HL-60 (cell line): Measurements from ENCODE around the gene TBC1D22A.

Experiments used
- DNase-seq, 2 experiments: peaks; one replicate each; pipeline ENCODE4 v3.0.0-alpha.2; 2010 to 2020; ENCODE audit warnings: low read depth in 1 of 2, low spot score in 1 of 2
- H3K27ac ChIP-seq: fragments of 250-450 bp; sonication (Bioruptor Pico); replicated peaks from 2 replicates; pipeline ENCODE4 v1.5.1; 2020; ENCODE audit warnings: mild to moderate bottlenecking, moderate library complexity
- H3K27me3 ChIP-seq: fragments of 250-450 bp; sonication (Bioruptor Pico); 2 replicates; pipeline ENCODE4 v1.5.1; 2021; ENCODE audit warnings: mild to moderate bottlenecking, moderate library complexity; ENCODE audit not compliant: insufficient read depth, poor library complexity, severe bottlenecking
- H3K4me3 ChIP-seq: replicated peaks from 2 replicates; pipeline ENCODE4 v1.5.1; 2011; ENCODE audit warnings: mild to moderate bottlenecking, control low read depth, low read length; ENCODE audit not compliant: insufficient read depth
- CTCF ChIP-seq: IDR thresholded peaks from one replicate; pipeline ENCODE4 v1.5.1; 2011; ENCODE audit warnings: low read length, control low read depth, inconsistent platforms; ENCODE audit not compliant: insufficient read depth
- GABPA ChIP-seq: IDR thresholded peaks from 2 replicates; pipeline ENCODE4 v1.6.1; 2012; ENCODE audit warnings: low read depth
- POLR2AphosphoS5 ChIP-seq: IDR thresholded peaks from 2 replicates; pipeline ENCODE4 v1.6.1; 2012; ENCODE audit warnings: low read depth
- REST ChIP-seq: IDR thresholded peaks from 2 replicates; pipeline ENCODE4 v1.6.1; 2012; ENCODE audit warnings: low read depth; ENCODE audit not compliant: insufficient replicate concordance
- SPI1 ChIP-seq: IDR thresholded peaks from 2 replicates; pipeline ENCODE4 v1.6.1; 2012; ENCODE audit warnings: low read depth, mild to moderate bottlenecking, borderline replicate concordance

TBC1D22A gene

GRCh38 chr22:46869831-46870441, 107.5 kb downstream of the TBC1D22A start:
- no peak overlapping the region for H3K27ac ChIP-seq
- H3K27me3 ChIP-seq = no peaks in the 10 kb centered on the region
- no peak overlapping the region for H3K4me3 ChIP-seq
- no peak for TF ChIP-seq POLR2AphosphoS5
- TF ChIP-seq SPI1 = no peak
- TF ChIP-seq GABPA = no peak
- no peak for TF ChIP-seq CTCF
- no peak for TF ChIP-seq REST
- no peak for DNase-seq

GRCh38 chr22:46871826-46872225, 109.4 kb downstream of the TBC1D22A start:
- no peak for DNase-seq
- no peak overlapping the region for H3K27ac ChIP-seq
- H3K4me3 ChIP-seq = no peak overlapping the region
- TF ChIP-seq POLR2AphosphoS5 = no peak
- no peak for TF ChIP-seq CTCF
- no peak for TF ChIP-seq SPI1
- TF ChIP-seq GABPA = no peak
- TF ChIP-seq REST = no peak
- no peaks in the 10 kb centered on the region for H3K27me3 ChIP-seq

- H3K27ac ChIP-seq = no peak overlapping the region
- TF ChIP-seq SPI1 (no peak), POLR2AphosphoS5 (no peak), REST (no peak), CTCF (no peak), GABPA (no peak)
- H3K4me3 ChIP-seq = no peak overlapping the region
- no peaks in the 10 kb centered on the region for H3K27me3 ChIP-seq
- DNase-seq = no peak
These were observed 112.6 kb downstream of the TBC1D22A start for GRCh38 chr22:46875089-46875488.
